ENCODE measurements around the gene TIMM50. TPM values are rescaled to one million over a fixed set of nuclear protein-coding genes. Genes with fewer than 3 reads are reported as not detected.

The TIMM50 gene
- total and polyA plus RNA-seq, 2 of the 13 experiments (the other 11 are each of a cell fraction or from before 2014, with no cell fraction given): 91.1 to 92.5 TPM

- TF ChIP-seq, protein P1, sequence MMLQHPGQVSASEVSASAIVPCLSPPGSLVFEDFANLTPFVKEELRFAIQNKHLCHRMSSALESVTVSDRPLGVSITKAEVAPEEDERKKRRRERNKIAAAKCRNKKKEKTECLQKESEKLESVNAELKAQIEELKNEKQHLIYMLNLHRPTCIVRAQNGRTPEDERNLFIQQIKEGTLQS (CRISPR knock-in tag; IDR thresholded peaks at IDR 0.05): peak; percentile 46; the same call in 1 of the 2 replicates
- TF ChIP-seq TFDP1 (CRISPR knock-in tag; IDR thresholded peaks at IDR 0.05; ENCODE audit: borderline replicate concordance) (peak; percentile 79), HOMEZ (CRISPR knock-in tag; IDR thresholded peaks at IDR 0.05; ENCODE audit: low read depth) (no peak), STAG1 (CRISPR knock-in tag; IDR thresholded peaks at IDR 0.05) (peak; percentile 93), ZNF607 (CRISPR knock-in tag; IDR thresholded peaks at IDR 0.05; ENCODE audit: borderline replicate concordance) (peak; percentile 54; the same call in 1 of the 2 replicates), ZBTB8A (CRISPR knock-in tag; IDR thresholded peaks at IDR 0.05; ENCODE audit: borderline replicate concordance, low read depth) (0 out of 2 replicates have a peak, but pooled peaks have one; percentile 52), SUZ12 (IDR thresholded peaks at IDR 0.05; ENCODE audit: low read depth, low read length) (no peak), POLR2G (IDR thresholded peaks at IDR 0.05; ENCODE audit: low read depth, low read length) (peak; percentile 75), NCOA1 (CRISPR knock-in tag; IDR thresholded peaks at IDR 0.05) (0 out of 2 replicates have a peak, but pooled peaks have one; percentile 59), TP53 (CRISPR knock-in tag; conservative IDR thresholded peaks at IDR 0.05) (no peak), ZNF598 (CRISPR knock-in tag; IDR thresholded peaks at IDR 0.05; ENCODE audit: borderline replicate concordance) (peak; percentile 80; the same call in 1 of the 2 replicates), ZNF503 (CRISPR knock-in tag; IDR thresholded peaks at IDR 0.05) (no peak), ZNF30 (CRISPR knock-in tag; IDR thresholded peaks at IDR 0.05) (0 out of 2 replicates have a peak, but pooled peaks have one; percentile 47), CBX5 (CRISPR knock-in tag; IDR thresholded peaks at IDR 0.05; ENCODE audit: borderline replicate concordance) (peak; percentile 18; the same call in 1 of the 2 replicates), EED (CRISPR knock-in tag; IDR thresholded peaks at IDR 0.05) (peak; percentile 55; the same call in 1 of the 2 replicates), ZMYM4 (CRISPR knock-in tag; IDR thresholded peaks at IDR 0.05) (peak; percentile 65; the same call in 1 of the 2 replicates), ZZZ3 (CRISPR knock-in tag; IDR thresholded peaks at IDR 0.05; ENCODE audit: borderline replicate concordance) (peak; percentile 87), ZSCAN25 (CRISPR knock-in tag; IDR thresholded peaks at IDR 0.05) (0 out of 2 replicates have a peak, but pooled peaks have one; percentile 57), KAT8 (CRISPR knock-in tag; IDR thresholded peaks at IDR 0.05) (peak; percentile 70; the same call in 1 of the 2 replicates)
- TF ChIP-seq, protein P2, sequence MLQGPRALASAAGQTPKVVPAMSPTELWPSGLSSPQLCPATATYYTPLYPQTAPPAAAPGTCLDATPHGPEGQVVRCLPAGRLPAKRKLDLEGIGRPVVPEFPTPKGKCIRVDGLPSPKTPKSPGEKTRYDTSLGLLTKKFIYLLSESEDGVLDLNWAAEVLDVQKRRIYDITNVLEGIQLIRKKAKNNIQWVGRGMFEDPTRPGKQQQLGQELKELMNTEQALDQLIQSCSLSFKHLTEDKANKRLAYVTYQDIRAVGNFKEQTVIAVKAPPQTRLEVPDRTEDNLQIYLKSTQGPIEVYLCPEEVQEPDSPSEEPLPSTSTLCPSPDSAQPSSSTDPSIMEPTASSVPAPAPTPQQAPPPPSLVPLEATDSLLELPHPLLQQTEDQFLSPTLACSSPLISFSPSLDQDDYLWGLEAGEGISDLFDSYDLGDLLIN (CRISPR knock-in tag; IDR thresholded peaks at IDR 0.05; ENCODE audit: borderline replicate concordance): peak; percentile 56; the same call in 1 of the 2 replicates
- TF ChIP-seq, protein P3, sequence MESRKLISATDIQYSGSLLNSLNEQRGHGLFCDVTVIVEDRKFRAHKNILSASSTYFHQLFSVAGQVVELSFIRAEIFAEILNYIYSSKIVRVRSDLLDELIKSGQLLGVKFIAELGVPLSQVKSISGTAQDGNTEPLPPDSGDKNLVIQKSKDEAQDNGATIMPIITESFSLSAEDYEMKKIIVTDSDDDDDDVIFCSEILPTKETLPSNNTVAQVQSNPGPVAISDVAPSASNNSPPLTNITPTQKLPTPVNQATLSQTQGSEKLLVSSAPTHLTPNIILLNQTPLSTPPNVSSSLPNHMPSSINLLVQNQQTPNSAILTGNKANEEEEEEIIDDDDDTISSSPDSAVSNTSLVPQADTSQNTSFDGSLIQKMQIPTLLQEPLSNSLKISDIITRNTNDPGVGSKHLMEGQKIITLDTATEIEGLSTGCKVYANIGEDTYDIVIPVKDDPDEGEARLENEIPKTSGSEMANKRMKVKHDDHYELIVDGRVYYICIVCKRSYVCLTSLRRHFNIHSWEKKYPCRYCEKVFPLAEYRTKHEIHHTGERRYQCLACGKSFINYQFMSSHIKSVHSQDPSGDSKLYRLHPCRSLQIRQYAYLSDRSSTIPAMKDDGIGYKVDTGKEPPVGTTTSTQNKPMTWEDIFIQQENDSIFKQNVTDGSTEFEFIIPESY (CRISPR knock-in tag; IDR thresholded peaks at IDR 0.05): peak; percentile 9; the same call in 1 of the 2 replicates
These were observed 51.8 kb downstream of the TIMM50 start, which contains the start of gene EID2B (continued) for GRCh38 chr19:39532233-39533002.

All from HepG2 (cell line).